Prostate gland (tissue), 2 donors: Measurements from ENCODE around the gene TLCD3A. TPM values are rescaled to one million over a fixed set of nuclear protein-coding genes. Genes with fewer than 3 reads are reported as not detected.
A peak's percentile ranks its signal among the peaks of the same experiment; 100 is the strongest.

Experiments
- DNase-seq: peaks from one replicate; pipeline ENCODE4 v3.0.0-alpha.2; 2019; ENCODE audit warnings: low spot score
- H3K27ac ChIP-seq, 2 donors: fragments of 200-600 bp; sonication (generic); 2 replicates each; pipeline ENCODE4 v1.5.1; 2017 to 2019
- H3K27me3 ChIP-seq: fragments of 200-600 bp; sonication (generic); replicated peaks from 2 replicates; pipeline ENCODE4 v1.5.1; 2019; ENCODE audit not compliant: insufficient read depth
- H3K36me3 ChIP-seq, 2 donors: fragments of 200-600 bp; sonication (generic); 1 replicate in 1 of 2; 2 replicates in 1 of 2; pipeline versions ENCODE4 v1.5.1 to v1.8.1; 2017 to 2019
- H3K4me1 ChIP-seq: fragments of 200-600 bp; sonication (generic); replicated peaks from 2 replicates; pipeline ENCODE4 v1.5.1; 2019
- H3K4me3 ChIP-seq, 2 donors: fragments of 200-600 bp; sonication (generic); 2 replicates each; pipeline ENCODE4 v1.5.1; 2017 to 2019
- H3K9me3 ChIP-seq: fragments of 200-600 bp; sonication (generic); 2 replicates; pipeline ENCODE4 v1.5.1; 2017
- CTCF ChIP-seq, 4 experiments: fragments of 200-600 bp in 2 of 4; fragments of 450-650 bp in 2 of 4; sonication (generic) in 2 of 4; IDR thresholded peaks; 1 replicate in 3 of 4; 2 replicates in 1 of 4; pipeline ENCODE4 v1.5.1; 2016 to 2019; ENCODE audit warnings: antibody characterized with exemption in 4 of 4, mild to moderate bottlenecking in 2 of 4, moderate library complexity in 2 of 4
- POLR2A ChIP-seq: fragments of 450-650 bp; IDR thresholded peaks from one replicate; pipeline ENCODE4 v1.6.1; 2016; ENCODE audit warnings: antibody characterized with exemption, mild to moderate bottlenecking
- POLR2AphosphoS5 ChIP-seq: sonication (generic); formaldehyde crosslinking; IDR thresholded peaks from one replicate; pipeline ENCODE4 v1.6.1; 2017; ENCODE audit warnings: antibody characterized with exemption
- WGBS: methylation state at CpG from one replicate; pipeline ENCODE4 v1.1.5; 2018; 5-methylcytosine and 5-hydroxymethylcytosine counted together
- intact Hi-C: fragments of 100-400 bp; cut with DNase I; formaldehyde crosslinking; loops from one replicate; pipeline ENCODE4 v1.14.2; 2022
- total RNA-seq, 2 donors: library from RNA; depleted of rRNA; stranded (reverse); fragments of >200 nt; gene quantifications; one replicate each; pipeline ENCODE4 v1.1.0, GENCODE V29; 2016

TLCD3A gene
- total RNA-seq, 2 donors from 2014 or later: 8.1 to 12.0 TPM

GRCh38 chr17:725084-725483 is 7.3 kb upstream of the TLCD3A start:
- WGBS: 98% methylated on average over 14 of the region's 14 CpGs
- intact Hi-C loops: no loop called here
- DNase-seq: no peak
- TF ChIP-seq POLR2A (no peak), POLR2AphosphoS5 (no peak), CTCF (IDR thresholded peaks at IDR 0.05) (no peak)
- Histone ChIP-seq H3K36me3 (no peaks in the 10 kb centered on the region), H3K27me3 (no peaks in the 10 kb centered on the region), H3K4me3 (no peak overlapping the region), H3K9me3 (no peaks in the 10 kb centered on the region), H3K27ac (no peak overlapping the region), H3K4me1 (peaks cover 4% of the 10 kb centered on the region)

GRCh38 chr17:725746-726145 is 6.7 kb upstream of the TLCD3A start:
- peaks cover 4% of the 10 kb centered on the region for H3K4me1 ChIP-seq
- intact Hi-C loops: no loop called here
- H3K4me3 ChIP-seq: no peak overlapping the region
- TF ChIP-seq POLR2AphosphoS5 (no peak), POLR2A (no peak), CTCF (IDR thresholded peaks at IDR 0.05) (no peak)
- no peaks in the 10 kb centered on the region for H3K9me3 ChIP-seq
- 48% methylated on average over 12 of the region's 12 CpGs for WGBS
- DNase-seq: no peak
- H3K27ac ChIP-seq: peak overlapping the region in 1 of 2 donors; percentile 36
- no peaks in the 10 kb centered on the region for H3K27me3 ChIP-seq
- H3K36me3 ChIP-seq: no peaks in the 10 kb centered on the region

- H3K27ac ChIP-seq: peak overlapping the region in 1 of 2 donors; percentile 36
- intact Hi-C loops: no loop called here
- no peak for TF ChIP-seq CTCF (IDR thresholded peaks at IDR 0.05)
- no peak for TF ChIP-seq POLR2AphosphoS5
- TF ChIP-seq POLR2A: no peak
- DNase-seq: no peak
- no peaks in the 10 kb centered on the region for H3K9me3 ChIP-seq
- H3K4me3 ChIP-seq: no peak overlapping the region
- H3K4me1 ChIP-seq: peaks cover 4% of the 10 kb centered on the region
- no peaks in the 10 kb centered on the region for H3K36me3 ChIP-seq
- no peaks in the 10 kb centered on the region for H3K27me3 ChIP-seq
- 46% methylated on average over 20 of the region's 20 CpGs for WGBS
Measured at GRCh38 chr17:726271-726919, 6.0 kb upstream of the TLCD3A start.

GRCh38 chr17:728911-729310 is 3.5 kb upstream of the TLCD3A start:
- no peak overlapping the region for H3K4me3 ChIP-seq
- peak overlapping the region; percentile 63 to 65 for H3K27ac ChIP-seq

GRCh38 chr17:731644-732066 is 741 bp upstream of the TLCD3A start:
- WGBS: 11% methylated on average over 26 of the region's 26 CpGs
- DNase-seq: no peak
- Histone ChIP-seq H3K36me3 (no peaks in the 10 kb centered on the region), H3K27ac (peak overlapping the region; percentile 88 to 92), H3K4me3 (peak overlapping the region; percentile 75 to 80), H3K9me3 (no peaks in the 10 kb centered on the region), H3K27me3 (no peaks in the 10 kb centered on the region), H3K4me1 (peaks cover 4% of the 10 kb centered on the region)
- TF ChIP-seq POLR2A (no peak), POLR2AphosphoS5 (no peak), CTCF (IDR thresholded peaks at IDR 0.05) (no peak)
- intact Hi-C loops: loop anchor here (10.0 kb wide), 1 partner anchor 253 kb away; no protein-coding TSS in a partner anchor

More at GRCh38 chr17:728911-729310, 3.5 kb upstream of the TLCD3A start:
- TF ChIP-seq POLR2AphosphoS5 (peak; percentile 74), POLR2A (no peak)
- DNase-seq: peak; percentile 82
- no peaks in the 10 kb centered on the region for H3K36me3 ChIP-seq
- intact Hi-C loops: no loop called here
- H3K27me3 ChIP-seq: no peaks in the 10 kb centered on the region
- H3K9me3 ChIP-seq: no peaks in the 10 kb centered on the region
- peaks cover 4% of the 10 kb centered on the region for H3K4me1 ChIP-seq
- 66% methylated on average over 5 of the region's 5 CpGs for WGBS
